ENCODE data around the gene BAHCC1.

DNA sequence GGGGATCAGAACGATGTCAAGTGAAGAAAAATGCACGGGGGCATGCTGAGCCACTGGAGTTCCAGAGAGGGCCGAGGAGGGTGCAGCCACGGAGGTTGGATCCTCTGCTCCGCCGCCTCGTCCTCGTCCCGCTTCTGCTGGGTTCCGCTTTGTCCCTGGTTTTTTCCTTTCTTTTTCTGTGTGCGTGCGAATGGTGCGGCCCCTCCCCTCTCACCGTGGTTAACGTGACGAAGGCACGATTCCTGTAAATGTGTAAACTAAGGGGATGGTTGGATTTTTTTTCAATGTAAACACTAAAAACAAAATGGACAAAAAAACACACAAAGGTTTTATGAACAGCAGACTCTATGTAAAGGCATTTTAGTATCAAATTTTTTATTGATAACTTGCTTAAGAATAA is 70.7 kb downstream of the BAHCC1 start:
- no peak for TF ChIP-seq CTCF (IDR thresholded peaks at IDR 0.05; ENCODE audit: low read length)
- TF ChIP-seq EZH2phosphoT487 (IDR thresholded peaks at IDR 0.05; ENCODE audit: low read length), result no peak
- TF ChIP-seq EZH2 (optimal IDR thresholded peaks at IDR 0.05; ENCODE audit: low read depth, low read length), result no peak
